Body of pancreas (tissue), 4 donors: ENCODE results near the gene ELOVL7. TPM values are rescaled to one million over a fixed set of nuclear protein-coding genes. Genes with fewer than 3 reads are reported as not detected.
"Not testable (repeated sequence)": the region's sequence is repeated elsewhere in the genome, so short reads cannot be mapped to it uniquely, and the experiment has no call there.

Experiments used
- ATAC-seq: fragments of 150-250 bp; one replicate; pipeline ENCODE4 v1.9.1; 2016
- DNase-seq, 4 donors: peaks; one replicate each; pipeline ENCODE4 v3.0.0-alpha.2; 2019
- H3K27ac ChIP-seq, 4 donors: fragments of 200-600 bp; sonication (generic); 1 replicate in 3 of 4; 2 replicates in 1 of 4; pipeline versions ENCODE4 v1.5.1 to v1.6.1; 2016 to 2019; ENCODE audit warnings: mild to moderate bottlenecking in 1 of 4, mixed read lengths in 1 of 4, moderate library complexity in 1 of 4
- H3K27me3 ChIP-seq, 2 donors: fragments of 200-600 bp; sonication (generic); one replicate each; pipeline ENCODE4 v1.6.0; 2016; ENCODE audit warnings: mild to moderate bottlenecking in 1 of 2
- H3K36me3 ChIP-seq, 2 donors: fragments of 200-600 bp; sonication (generic); replicated peaks in 1 of 2; 2 replicates each; pipeline ENCODE4 v1.5.1; 2016; ENCODE audit warnings: low read depth in 2 of 2; ENCODE audit not compliant: insufficient read depth in 1 of 2
- H3K4me1 ChIP-seq: fragments of 200-600 bp; sonication (generic); one replicate; pipeline ENCODE4 v1.6.0; 2016
- H3K4me3 ChIP-seq, 2 donors: fragments of 200-600 bp; sonication (generic); 1 replicate in 1 of 2; 2 replicates in 1 of 2; pipeline ENCODE4 v1.5.1; 2016 to 2019
- H3K9me3 ChIP-seq, 3 donors: fragments of 200-600 bp; sonication (generic); 1 replicate in 2 of 3; 2 replicates in 1 of 3; pipeline ENCODE4 v1.5.1; 2016
- CTCF ChIP-seq, 7 experiments: fragments of 450-650 bp in 4 of 7; fragments of 200-600 bp in 3 of 7; sonication (generic) in 3 of 7; IDR thresholded peaks; one replicate each; pipeline ENCODE4 v1.5.1; 2016 to 2019; ENCODE audit warnings: antibody characterized with exemption in 7 of 7
- POLR2A ChIP-seq, 3 donors: fragments of 450-650 bp; IDR thresholded peaks; one replicate each; pipeline ENCODE4 v1.6.1; 2016; ENCODE audit warnings: antibody characterized with exemption in 3 of 3, mild to moderate bottlenecking in 2 of 3
- WGBS, 2 donors: methylation state at CpG; one replicate each; pipeline ENCODE4 v1.1.5; 2017; 5-methylcytosine and 5-hydroxymethylcytosine counted together
- intact Hi-C: fragments of 100-400 bp; cut with DNase I; formaldehyde crosslinking; loops from one replicate; pipeline ENCODE4 v1.15.1; 2023
- total RNA-seq, 2 donors: library from RNA; depleted of rRNA; stranded (reverse); fragments of >200 nt; gene quantifications; one replicate each; pipeline ENCODE4 v1.1.0, GENCODE V29; 2016

ELOVL7 gene
- total RNA-seq, 2 donors from 2014 or later: 2.6 to 7.5 TPM

- H3K36me3 ChIP-seq: no peaks in the 10 kb centered on the region
- no peaks in the 10 kb centered on the region for H3K27me3 ChIP-seq
- H3K9me3 ChIP-seq: no peaks in the 10 kb centered on the region
- H3K4me3 ChIP-seq: no peak overlapping the region
- no peak for TF ChIP-seq POLR2A (IDR thresholded peaks at IDR 0.05)
- no peak for TF ChIP-seq CTCF (IDR thresholded peaks at IDR 0.05)
- ATAC-seq: no peak
- peaks cover 3% of the 10 kb centered on the region for H3K4me1 ChIP-seq
- intact Hi-C loops: no loop called here
- DNase-seq: no peak
- WGBS, 2 donors: 85 to 87% methylated on average over 2 of the region's 2 CpGs
- H3K27ac ChIP-seq: no peak overlapping the region
These were observed 40.4 kb downstream of the ELOVL7 start for GRCh38 chr5:60803712-60804111.

- Histone ChIP-seq H3K9me3 (no peaks in the 10 kb centered on the region), H3K27ac (no peak overlapping the region), H3K4me3 (no peak overlapping the region), H3K4me1 (peaks cover 3% of the 10 kb centered on the region), H3K27me3 (no peaks in the 10 kb centered on the region), H3K36me3 (no peaks in the 10 kb centered on the region)
- TF ChIP-seq POLR2A (IDR thresholded peaks at IDR 0.05) (no peak), CTCF (IDR thresholded peaks at IDR 0.05) (no peak)
- intact Hi-C loops: no loop called here
- no peak for ATAC-seq
- 88 to 96% methylated on average over 1 of the region's 1 CpG for WGBS, 2 donors
- no peak for DNase-seq
These were observed 41.1 kb downstream of the ELOVL7 start for GRCh38 chr5:60802986-60803385.

GRCh38 chr5:60802226-60802625, 41.8 kb downstream of the ELOVL7 start:
- 63 to 65% methylated on average over 2 of the region's 2 CpGs for WGBS, 2 donors
- Histone ChIP-seq H3K36me3 (no peaks in the 10 kb centered on the region), H3K27ac (no peak overlapping the region), H3K27me3 (no peaks in the 10 kb centered on the region), H3K9me3 (no peaks in the 10 kb centered on the region), H3K4me3 (no peak overlapping the region), H3K4me1 (peaks cover 3% of the 10 kb centered on the region)
- DNase-seq: no peak
- ATAC-seq: no peak
- intact Hi-C loops: no loop called here
- TF ChIP-seq CTCF (IDR thresholded peaks at IDR 0.05) (no peak), POLR2A (IDR thresholded peaks at IDR 0.05) (no peak)

- no peak for DNase-seq
- Histone ChIP-seq H3K36me3 (no peaks in the 10 kb centered on the region), H3K27ac (no peak overlapping the region), H3K4me1 (peaks cover 3% of the 10 kb centered on the region), H3K9me3 (no peaks in the 10 kb centered on the region), H3K4me3 (no peak overlapping the region), H3K27me3 (no peaks in the 10 kb centered on the region)
- no peak for TF ChIP-seq POLR2A (IDR thresholded peaks at IDR 0.05)
- no peak for TF ChIP-seq CTCF (IDR thresholded peaks at IDR 0.05)
- WGBS, 2 donors: 72 to 74% methylated on average over 6 of the region's 6 CpGs
- intact Hi-C loops: no loop called here
- no peak for ATAC-seq
These were observed 46.5 kb downstream of the ELOVL7 start for GRCh38 chr5:60797482-60798153.

- H3K27me3 ChIP-seq, H3K27ac ChIP-seq, DNase-seq, H3K36me3 ChIP-seq, ATAC-seq, H3K4me3 ChIP-seq, intact Hi-C loops, H3K9me3 ChIP-seq, H3K4me1 ChIP-seq: not testable (repeated sequence)
- 92 to 94% methylated on average over 15 to 18 of the region's 18 CpGs for WGBS, 2 donors
These were observed 48.6 kb downstream of the ELOVL7 start for GRCh38 chr5:60795424-60795950.
